Inferior parietal cortex (tissue), 1 donor: ENCODE results near the gene ACR.
"Not testable (repeated sequence)": the region's sequence is repeated elsewhere in the genome, so short reads cannot be mapped to it uniquely, and the experiment has no call there.

Experiments
- DNase-seq: peaks from one replicate; pipeline ENCODE4 v3.0.0-alpha.2; 2016; ENCODE audit errors: extremely low spot score

The ACR gene

DNA sequence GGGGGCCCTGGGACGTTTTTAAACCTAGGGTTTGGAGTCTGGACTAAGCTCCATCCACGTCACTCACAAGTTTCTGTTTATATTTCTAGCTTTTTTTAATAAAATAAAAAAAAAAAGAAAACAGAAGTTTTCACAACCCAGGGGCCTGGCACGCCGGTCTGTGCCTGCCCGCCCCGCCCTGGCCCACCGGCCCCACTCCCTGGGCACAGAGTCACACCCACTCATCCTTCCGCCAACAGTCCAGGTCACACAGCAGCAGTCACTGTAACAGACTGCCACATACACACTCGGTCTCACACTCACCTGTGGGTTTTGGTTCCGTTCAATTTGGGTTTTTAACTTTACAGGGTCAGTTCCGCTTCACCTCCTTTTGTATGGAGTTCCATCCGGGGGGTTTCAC lies 5.3 kb upstream of the ACR start:
- DNase-seq, result no peak

DNA sequence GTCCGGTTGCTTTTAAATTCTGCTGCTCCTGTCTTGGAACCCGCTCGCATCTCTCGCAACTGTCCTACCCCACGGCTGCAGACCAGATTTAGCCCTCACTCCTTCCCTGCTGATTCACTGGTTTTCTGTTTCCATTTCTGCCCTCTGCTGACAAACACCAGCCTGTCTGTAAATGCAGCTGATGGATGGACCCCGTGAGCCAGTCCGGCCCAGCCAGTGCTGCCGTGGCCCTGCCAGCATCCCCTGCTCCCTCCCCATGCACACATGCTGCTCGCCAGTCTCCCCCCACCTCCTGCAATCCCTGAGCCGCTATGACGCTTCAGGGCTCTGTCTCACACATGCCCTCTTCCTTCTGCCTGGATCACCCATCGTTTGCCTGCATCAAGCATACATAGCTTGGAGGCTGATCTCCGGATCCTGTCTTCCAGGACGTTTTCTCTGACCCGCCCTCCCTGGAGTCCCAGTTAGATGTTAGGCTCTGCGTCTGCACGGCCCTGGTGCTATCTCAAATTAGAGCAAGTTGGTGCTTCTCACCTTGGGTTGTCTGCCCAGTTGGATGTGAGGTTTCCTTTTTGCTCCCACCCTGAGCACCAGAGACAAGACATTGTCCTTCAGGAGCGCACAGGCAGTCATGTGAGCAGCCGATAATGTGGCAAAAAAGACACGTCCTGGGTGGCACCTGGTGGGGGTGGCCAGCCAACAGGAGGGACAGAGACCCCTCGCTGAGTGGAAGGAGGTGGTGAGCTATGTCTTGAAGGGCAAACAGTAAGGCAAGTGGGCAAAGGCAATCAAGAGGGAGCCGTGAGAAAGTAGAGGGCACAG lies 4.3 kb upstream of the ACR start:
- peak; percentile 61 for DNase-seq

DNA sequence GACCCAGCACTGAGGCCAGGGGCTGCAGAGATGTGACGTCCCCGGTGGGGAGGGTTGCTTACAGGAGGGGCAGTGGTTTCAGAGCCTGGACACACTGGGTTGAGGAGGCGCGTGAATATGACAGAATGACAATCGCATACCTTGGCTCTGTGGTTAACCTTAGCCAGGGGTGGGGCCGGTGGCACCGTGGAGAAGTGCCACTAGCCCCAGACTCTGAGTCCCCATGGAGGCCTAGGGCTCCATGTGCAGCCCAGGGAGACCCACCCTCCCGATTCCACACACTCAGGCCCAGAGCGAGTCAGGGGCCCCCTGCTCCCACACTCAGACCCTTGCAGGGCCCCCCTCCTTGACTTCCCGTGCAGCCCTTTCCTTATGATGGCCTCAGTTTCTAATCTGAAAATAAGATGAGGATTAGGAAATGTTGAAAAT lies 3.6 kb upstream of the ACR start:
- DNase-seq, result no peak

DNA sequence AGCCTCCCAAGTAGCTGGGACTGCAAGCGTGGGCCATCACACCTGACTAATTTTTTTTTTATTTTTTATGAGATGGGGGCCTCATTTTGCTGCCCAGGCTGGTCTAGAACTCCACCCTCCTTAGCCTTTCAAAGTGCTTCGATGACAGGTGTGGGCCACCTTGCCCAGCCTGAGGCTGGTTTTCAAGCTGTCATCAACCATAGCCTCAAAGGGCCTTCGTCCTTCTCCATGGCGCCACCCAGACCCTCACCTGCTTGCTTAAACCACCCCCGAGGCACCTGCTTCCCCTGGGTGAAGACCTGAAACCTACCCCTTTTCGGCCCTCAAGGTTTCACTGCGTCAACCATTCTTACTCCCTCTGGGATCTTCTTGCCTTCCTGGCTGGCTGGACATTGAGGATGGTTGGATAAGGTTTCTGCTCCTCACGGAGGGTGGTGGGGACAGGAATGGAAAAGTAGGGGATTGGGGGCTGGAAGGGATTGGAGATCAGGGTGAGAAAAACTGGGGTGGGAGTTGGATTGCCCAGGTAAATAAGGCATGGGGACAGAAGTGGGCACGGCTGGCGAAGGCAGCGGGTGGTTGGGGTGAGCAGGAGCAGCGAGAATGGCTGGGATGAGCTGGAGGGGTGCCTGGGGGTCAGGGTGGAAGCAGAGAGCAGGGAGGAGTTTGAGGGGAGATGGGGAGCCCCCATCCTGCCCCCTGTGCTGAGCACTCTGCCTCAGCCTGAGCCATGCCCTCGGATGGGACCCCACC lies 2.8 kb upstream of the ACR start:
- no peak for DNase-seq

DNA sequence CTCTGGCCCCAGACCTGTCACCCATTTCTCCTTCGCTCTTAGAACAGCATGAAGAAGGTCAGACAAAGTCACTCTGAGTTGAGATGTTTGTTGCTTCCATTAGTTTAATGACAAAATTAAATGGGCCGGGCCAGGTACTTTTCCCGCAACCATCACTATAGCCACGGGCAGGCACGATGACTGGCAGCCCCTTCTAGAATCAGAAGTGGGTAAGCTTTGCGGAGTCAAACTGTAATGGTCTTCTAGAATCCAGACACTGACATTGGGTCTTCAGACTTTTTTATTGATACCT lies 2.3 kb upstream of the ACR start:
- DNase-seq, result no peak

DNA sequence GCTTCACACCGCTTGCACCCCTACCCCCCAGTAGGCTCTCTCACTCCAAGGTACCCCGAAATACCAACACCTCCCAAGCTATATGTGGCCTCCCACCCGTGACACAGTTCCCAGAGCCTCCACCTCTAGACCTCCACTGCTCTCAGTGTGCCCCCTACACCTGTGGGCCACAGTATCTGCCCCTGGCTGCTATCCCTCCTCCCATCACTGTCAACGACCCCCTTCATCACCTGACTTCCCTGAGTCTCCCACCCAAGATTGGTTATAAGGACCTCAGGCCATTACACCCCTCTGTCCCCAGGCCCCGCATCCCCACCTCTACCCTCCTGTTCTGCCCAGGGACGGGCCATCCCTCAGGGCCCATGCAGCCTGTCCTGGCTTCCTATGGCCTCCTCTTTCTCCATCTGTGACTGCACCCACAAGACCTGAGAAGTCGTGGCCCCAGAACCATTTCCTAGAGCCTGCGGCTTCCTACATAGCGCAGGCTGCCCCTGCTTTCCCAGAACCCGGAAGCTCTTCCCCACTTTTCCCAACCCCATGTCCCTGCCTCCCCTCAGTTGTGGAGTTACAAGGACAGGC lies 734 bp downstream of the ACR start:
- no peak for DNase-seq

DNA sequence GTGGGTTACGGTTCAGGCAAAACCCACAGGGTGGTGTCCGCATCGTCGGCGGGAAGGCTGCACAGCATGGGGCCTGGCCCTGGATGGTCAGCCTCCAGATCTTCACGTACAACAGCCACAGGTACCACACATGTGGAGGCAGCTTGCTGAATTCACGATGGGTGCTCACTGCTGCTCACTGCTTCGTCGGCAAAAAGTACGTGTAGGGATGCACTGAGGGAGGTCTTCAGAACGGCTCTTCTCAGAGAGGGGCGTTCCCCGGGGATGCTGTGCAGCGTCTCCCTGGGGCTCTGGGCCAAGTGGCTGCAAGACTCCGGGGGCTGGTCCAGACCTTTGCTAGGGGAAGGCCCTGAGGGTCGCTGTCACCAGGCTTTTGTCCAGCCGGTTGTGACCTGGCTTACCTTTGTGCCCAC lies 1.3 kb downstream of the ACR start:
- no peak for DNase-seq

DNA sequence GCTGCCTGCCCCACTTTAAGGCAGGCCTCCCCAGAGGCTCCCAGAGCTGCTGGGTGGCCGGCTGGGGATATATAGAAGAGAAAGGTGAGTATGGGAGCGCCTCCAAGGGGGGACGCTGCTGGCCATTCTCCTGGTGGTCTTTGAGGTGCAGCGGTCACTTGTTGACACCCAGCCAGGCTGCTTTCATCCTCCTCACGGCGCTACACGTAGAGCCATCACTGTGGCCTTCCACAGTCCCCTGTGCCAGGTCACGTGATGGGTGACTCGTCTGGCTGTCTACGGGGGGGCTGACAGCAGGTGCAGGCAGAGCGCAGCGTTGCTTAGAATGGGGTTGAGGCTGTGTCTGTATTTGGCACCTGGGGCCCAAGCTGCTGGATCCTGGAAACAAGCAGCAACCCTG lies 1.9 kb downstream of the ACR start:
- no peak for DNase-seq

DNA sequence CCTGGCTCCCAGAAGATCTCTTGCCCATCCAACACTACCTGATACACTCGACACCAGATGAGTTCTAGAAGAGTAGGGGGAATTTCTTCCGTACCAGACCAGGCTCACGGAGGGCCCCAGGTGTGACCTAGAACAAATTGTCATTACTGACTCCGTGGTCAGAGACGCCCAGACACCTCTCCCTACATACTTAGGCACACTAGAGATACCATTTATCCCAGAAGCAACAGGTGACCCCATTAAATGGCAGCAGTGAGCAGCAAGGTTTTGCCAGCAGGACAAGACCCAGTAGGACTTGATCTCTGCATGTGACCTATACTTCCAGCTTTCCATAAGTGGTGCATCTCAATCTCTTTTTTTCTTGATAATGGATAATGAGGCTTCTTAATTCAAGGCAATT lies 2.7 kb downstream of the ACR start:
- not testable (repeated sequence) for DNase-seq

DNA sequence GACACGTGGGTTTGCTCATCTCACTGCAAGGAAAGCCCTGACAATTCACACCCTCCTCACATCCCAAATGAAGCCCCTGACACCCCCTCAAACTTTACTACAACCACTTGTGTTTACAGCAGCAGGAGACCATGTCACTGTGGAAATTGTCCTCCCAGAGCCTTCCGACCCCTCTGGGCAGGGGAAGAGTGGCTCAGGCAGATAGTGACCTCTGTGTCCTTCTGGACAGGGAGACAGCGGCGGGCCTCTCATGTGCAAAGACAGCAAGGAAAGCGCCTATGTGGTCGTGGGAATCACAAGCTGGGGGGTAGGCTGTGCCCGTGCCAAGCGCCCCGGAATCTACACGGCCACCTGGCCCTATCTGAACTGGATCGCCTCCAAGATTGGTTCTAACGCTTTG lies 6.4 kb downstream of the ACR start:
- not testable (repeated sequence) for DNase-seq

DNA sequence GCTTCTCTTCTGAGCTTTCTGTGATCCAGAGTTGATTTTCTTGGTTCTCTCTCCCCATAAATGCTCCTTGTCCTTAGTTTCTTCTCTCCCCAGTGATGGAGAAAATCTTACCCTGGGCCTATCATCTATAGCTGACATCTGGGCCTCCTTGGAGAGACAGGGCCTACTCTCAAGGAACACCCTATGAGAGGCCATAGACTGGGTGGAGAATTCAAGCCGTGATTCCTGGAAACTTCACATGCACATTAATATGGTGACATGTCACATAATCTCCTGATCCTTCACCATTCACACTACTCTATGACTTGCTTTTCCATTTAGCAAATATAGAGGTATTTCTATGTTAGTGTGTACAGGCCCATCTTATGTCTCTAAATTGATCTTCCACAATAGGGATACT lies 9.5 kb downstream of the ACR start:
- not testable (repeated sequence) for DNase-seq

DNA sequence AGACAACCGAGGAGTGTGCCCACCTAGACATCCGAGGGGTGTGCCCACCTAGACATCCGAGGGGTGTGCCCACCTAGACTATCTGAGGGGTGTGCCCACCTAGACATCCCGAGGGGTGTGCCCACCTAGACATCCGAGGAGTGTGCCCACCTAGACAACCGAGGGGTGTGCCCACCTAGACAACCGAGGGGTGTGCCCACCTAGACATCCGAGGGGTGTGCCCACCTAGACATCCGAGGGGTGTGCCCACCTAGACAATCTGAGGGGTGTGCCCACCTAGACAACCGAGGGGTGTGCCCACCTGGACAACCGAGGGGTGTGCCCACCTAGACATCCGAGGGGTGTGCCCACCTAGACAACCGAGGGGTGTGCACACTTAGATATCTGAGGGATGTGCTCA lies 10.6 kb downstream of the ACR start:
- DNase-seq, result not testable (repeated sequence)

DNA sequence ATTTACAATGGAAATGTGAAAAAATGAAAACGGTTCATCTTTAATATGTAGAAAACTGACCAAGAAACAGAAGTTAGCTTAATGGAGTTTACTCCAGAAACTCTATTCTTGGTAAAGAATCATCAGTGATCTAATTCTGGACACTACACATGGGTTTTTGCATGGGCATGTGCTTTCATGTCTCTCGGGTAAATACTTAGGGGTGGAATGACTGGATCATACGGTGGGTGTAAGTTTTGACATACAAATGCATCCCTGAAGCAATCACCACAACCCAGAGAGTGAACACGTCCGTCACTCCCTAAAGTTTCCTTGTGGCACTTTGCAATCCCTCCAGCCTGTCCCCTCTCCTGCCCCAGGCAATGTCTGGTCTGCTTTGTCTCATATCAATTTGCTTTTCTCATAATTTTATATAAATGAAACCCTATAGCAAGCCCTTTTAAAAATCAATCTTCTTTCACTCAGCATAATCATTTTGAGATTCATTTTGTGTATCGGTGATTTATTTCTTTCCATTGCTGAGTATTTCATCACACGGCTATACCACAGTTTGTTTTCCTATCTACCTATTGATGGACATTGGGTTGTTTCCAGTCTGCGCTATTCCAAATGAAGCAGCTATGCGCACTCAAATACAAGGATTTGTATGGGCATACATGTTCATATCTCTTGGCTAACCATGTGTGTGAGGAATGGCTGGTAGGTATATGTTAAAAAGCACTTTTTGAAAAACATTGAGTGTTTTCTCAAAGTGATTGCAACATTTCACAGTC lies 11.5 kb downstream of the ACR start:
- DNase-seq, result not testable (repeated sequence)

DNA sequence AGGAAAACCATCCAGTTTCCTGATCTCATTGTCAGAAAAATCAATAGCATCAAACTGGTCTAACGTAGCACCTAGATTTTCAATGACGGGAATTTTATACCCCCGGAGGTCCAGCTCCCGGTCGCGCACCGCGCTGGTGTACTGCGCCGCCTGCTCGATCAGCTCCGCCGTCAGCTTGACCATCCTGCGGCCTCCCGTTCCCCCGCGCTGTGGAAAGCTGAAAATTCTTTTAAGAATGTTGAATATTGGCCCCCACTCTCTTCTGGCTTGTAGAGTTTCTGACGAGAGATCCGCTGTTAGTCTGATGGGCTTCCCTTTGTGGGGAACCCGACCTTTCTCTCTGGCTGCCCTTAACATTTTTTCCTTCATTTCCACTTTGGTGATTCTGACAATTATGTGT lies 17.2 kb downstream of the ACR start:
- not testable (repeated sequence) for DNase-seq

DNA sequence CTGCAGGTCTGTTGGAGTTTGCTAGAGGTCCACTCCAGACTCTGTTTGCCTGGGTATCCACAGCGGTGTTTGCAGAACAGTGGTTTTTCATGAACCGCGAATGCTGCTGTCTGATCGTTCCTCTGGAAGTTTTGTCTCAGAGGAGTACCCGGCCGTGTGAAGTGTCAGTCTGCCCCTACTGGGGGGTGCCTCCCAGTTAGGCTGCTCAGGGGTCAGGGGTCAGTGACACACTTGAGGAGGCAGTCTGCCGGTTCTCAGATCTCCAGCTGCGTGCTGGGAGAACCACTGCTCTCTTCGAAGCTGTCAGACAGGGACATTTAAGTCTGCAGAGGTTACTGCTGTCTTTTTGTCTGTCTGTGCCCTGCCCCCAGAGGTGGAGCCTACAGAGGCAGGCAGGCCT lies 18.4 kb downstream of the ACR start:
- DNase-seq, result not testable (repeated sequence)

DNA sequence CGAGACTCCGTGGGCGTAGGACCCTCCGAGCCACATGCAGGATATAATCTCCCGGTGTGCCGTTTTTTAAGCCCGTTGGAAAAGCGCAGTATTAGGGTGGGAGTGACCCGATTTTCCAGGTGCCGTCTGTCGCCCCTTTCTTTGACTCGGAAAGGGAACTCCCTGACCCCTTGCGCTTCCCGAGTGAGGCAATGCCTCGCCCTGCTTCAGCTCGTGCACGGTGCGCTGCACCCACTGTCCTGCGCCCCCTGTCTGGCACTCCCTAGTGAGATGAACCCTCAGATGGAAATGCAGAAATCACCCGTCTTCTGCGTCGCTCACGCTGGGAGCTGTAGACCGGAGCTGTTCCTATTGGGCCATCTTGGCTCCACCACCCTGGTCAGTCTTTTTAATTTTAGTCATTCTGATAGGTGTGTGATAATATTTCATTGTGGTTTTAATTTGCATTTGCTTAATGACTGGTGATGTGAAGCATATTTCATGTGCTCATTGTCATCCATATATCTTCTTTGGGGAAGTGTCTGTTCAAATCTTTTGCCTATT lies 19.0 kb downstream of the ACR start:
- DNase-seq, result peak; percentile 5

DNA sequence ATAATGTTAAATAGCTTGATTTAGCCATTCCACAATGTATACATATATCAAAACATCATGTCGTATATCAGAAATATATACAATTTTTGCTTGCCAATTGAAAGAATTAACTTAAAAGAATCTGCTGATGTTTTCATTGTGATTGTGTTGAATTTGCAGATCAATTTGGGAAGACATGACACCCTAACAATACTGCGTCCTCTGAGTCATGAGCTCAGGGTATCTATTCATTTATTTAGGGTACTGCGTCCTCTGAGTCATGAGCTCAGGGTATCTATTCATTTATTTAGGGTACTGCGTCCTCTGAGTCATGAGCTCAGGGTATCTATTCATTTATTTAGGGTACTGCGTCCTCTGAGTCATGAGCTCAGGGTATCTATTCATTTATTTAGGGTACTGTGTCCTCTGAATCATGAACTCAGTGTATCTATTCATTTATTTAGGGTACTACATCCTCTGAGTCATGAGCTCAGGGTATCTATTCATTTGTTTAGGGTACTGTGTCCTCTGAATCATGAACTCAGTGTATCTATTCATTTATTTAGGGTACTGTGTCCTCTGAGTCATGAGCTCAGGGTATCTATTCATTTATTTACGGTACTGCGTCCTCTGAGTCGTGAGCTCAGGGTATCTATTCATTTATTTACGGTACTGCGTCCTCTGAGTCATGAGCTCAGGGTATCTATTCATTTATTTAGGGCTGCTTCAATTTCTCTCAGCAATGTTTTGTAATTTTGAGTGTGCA lies 21.8 kb downstream of the ACR start:
- DNase-seq, result not testable (repeated sequence)

DNA sequence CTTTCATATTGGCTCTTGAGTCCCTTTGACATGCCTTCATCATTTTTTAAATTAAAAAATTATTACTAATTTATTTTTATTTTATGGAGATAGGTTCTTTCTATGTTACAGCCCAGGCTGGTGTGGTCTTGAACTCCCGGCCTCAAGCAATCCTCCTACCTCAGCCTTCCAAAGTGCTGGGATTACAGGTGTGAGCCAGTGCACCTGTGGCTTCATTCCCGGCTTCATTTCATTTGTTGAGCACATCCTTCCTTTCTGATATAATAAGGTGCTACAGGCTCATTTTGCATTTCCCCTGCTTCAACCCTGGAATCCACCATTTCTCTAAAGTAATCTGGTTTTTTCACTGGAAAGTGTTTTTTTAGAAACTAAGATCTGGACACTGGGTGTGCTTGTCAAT lies 23.8 kb downstream of the ACR start:
- not testable (repeated sequence) for DNase-seq

DNA sequence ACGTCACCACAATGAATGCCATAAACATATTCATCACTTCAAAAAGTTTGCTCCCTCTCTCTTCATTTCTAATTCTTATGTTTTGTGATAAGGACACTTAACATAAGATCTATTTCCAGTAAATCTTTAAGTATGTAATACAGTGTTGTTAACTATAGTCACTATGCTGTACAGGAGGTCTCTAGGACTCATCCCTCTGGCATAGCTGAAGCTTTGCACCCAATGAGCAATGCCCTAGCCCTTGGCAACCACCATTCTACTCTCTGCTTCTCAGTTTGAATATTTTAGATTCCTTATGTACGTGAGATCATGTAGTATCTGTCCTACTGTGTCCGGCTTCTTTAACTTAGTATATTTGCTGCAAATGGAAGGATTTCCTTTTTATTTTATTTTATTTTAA lies 26.3 kb downstream of the ACR start:
- DNase-seq, result not testable (repeated sequence)

DNA sequence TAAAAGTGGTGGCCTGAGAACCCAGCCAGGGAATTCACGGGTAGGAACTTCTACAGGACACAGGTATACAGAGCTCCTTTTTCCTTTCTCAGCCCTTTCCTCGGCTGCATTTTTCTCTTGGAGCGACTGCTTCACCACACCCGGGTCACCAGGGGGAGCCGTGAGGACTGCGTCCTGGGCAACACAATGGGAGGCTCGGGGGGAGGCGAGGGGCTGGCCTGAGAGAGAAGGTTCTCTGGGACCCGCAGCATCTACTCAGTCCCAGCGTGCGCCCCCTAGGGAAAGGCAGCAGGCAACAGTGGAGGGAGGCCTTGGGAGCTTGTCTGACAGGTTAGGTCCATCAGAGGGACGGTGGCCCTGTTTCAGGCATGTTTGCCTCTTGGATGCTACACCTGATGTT lies 37.1 kb downstream of the ACR start:
- DNase-seq, result not testable (repeated sequence)

DNA sequence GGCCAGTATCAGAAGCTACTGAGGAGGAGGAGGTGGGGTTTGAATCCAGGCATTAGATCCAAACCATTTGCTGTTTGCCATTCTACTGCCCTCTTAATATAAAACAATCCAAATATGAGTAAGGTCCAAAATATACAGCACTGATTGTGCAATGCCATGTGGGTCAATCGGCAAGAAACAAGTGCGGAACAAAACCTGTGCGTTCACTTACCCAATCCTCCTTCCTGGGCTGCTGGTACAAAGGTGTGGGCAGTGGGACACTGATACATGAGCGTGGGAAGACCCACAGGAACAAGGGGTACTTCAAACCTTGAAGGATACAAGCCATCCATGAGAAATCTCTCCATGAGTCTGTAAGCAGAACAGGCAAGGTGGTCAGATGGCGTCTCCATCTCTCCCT lies 39.6 kb downstream of the ACR start:
- not testable (repeated sequence) for DNase-seq
